Measurements from ENCODE around the gene CTLA4. TPM values are rescaled to one million over a fixed set of nuclear protein-coding genes. Genes with fewer than 3 reads are reported as not detected.
"Not testable (repeated sequence)": the region's sequence is repeated elsewhere in the genome, so short reads cannot be mapped to it uniquely, and the experiment has no call there.

CTLA4 gene
- total RNA-seq, 1 donor from 2014 or later, result not detected

GRCh38 chr2:203853722-203854121, 13.8 kb upstream of the CTLA4 start:
- intact Hi-C loops (cut with DNase I), result no loop called here
- no peak for DNase-seq (ENCODE audit: low spot score)

- DNase-seq (ENCODE audit: low spot score), result no peak
- intact Hi-C loops (cut with DNase I), result no loop called here
These were observed 12.3 kb upstream of the CTLA4 start for GRCh38 chr2:203855274-203855673.

GRCh38 chr2:203857656-203858055, 9.9 kb upstream of the CTLA4 start:
- DNase-seq (ENCODE audit: low spot score), result no peak
- intact Hi-C loops (cut with DNase I), result no loop called here

GRCh38 chr2:203858176-203858575, 9.4 kb upstream of the CTLA4 start:
- intact Hi-C loops (cut with DNase I), result no loop called here
- DNase-seq (ENCODE audit: low spot score), result no peak

- DNase-seq (ENCODE audit: low spot score), result no peak
- intact Hi-C loops (cut with DNase I), result no loop called here
These were observed 8.4 kb upstream of the CTLA4 start for GRCh38 chr2:203859030-203859789.

GRCh38 chr2:203861197-203861596, 6.4 kb upstream of the CTLA4 start:
- intact Hi-C loops (cut with DNase I), result no loop called here
- no peak for DNase-seq (ENCODE audit: low spot score)

- DNase-seq (ENCODE audit: low spot score), result no peak
- intact Hi-C loops (cut with DNase I), result no loop called here
These were observed 6.0 kb upstream of the CTLA4 start for GRCh38 chr2:203861607-203862006.

GRCh38 chr2:203869223-203870042, 1.9 kb downstream of the CTLA4 start:
- no peak for DNase-seq (ENCODE audit: low spot score)
- intact Hi-C loops (cut with DNase I), result no loop called here

- no peak for DNase-seq (ENCODE audit: low spot score)
- intact Hi-C loops (cut with DNase I), result no loop called here
These were observed 2.9 kb downstream of the CTLA4 start for GRCh38 chr2:203870481-203870880.

- intact Hi-C loops (cut with DNase I), result no loop called here
- no peak for DNase-seq (ENCODE audit: low spot score)
These were observed 3.4 kb downstream of the CTLA4 start for GRCh38 chr2:203870941-203871340.

- intact Hi-C loops (cut with DNase I), result no loop called here
- DNase-seq (ENCODE audit: low spot score), result no peak
These were observed 3.9 kb downstream of the CTLA4 start for GRCh38 chr2:203871371-203871983.

GRCh38 chr2:203873461-203873860, 5.9 kb downstream of the CTLA4 start:
- DNase-seq (ENCODE audit: low spot score), result no peak

GRCh38 chr2:203873921-203874631, 6.5 kb downstream of the CTLA4 start:
- intact Hi-C loops (cut with DNase I), result no loop called here
- no peak for DNase-seq (ENCODE audit: low spot score)

More at GRCh38 chr2:203873461-203873860, 5.9 kb downstream of the CTLA4 start:
- intact Hi-C loops (cut with DNase I), result no loop called here

- DNase-seq (ENCODE audit: low spot score), result no peak
- intact Hi-C loops (cut with DNase I), result no loop called here
These were observed 7.9 kb downstream of the CTLA4 start for GRCh38 chr2:203875471-203875870.

GRCh38 chr2:203876328-203876727, 8.8 kb downstream of the CTLA4 start:
- no peak for DNase-seq (ENCODE audit: low spot score)
- intact Hi-C loops (cut with DNase I), result no loop called here

GRCh38 chr2:203878063-203878462, 10.5 kb downstream of the CTLA4 start:
- no peak for DNase-seq (ENCODE audit: low spot score)
- intact Hi-C loops (cut with DNase I), result no loop called here

GRCh38 chr2:203880557-203881125, 13.1 kb downstream of the CTLA4 start:
- DNase-seq (ENCODE audit: low spot score), result no peak
- intact Hi-C loops (cut with DNase I), result no loop called here

GRCh38 chr2:203881185-203881584, 13.6 kb downstream of the CTLA4 start:
- DNase-seq (ENCODE audit: low spot score); intact Hi-C loops (cut with DNase I): not testable (repeated sequence)

GRCh38 chr2:203882551-203882950, 15.0 kb downstream of the CTLA4 start:
- intact Hi-C loops (cut with DNase I), result no loop called here
- no peak for DNase-seq (ENCODE audit: low spot score)

All from cardiac septum (tissue), 1 donor.